B cell (primary cell): ENCODE data around the gene LRRN4.

ENCODE experiments used
- EZH2 ChIP-seq: IDR thresholded peaks from 2 replicates; pipeline ENCODE4 v1.6.1; 2012; ENCODE audit warnings: borderline replicate concordance, low read depth, mild to moderate bottlenecking, moderate library complexity, low read length; ENCODE audit not compliant: insufficient read depth, poor library complexity, severe bottlenecking
- TF ChIP-seq, protein P1 (sequence below): fragments of 200-600 bp; IDR thresholded peaks from one replicate; pipeline ENCODE4 v1.8.0; 2022; ENCODE audit warnings: antibody characterized with exemption, mild to moderate bottlenecking

DNA sequence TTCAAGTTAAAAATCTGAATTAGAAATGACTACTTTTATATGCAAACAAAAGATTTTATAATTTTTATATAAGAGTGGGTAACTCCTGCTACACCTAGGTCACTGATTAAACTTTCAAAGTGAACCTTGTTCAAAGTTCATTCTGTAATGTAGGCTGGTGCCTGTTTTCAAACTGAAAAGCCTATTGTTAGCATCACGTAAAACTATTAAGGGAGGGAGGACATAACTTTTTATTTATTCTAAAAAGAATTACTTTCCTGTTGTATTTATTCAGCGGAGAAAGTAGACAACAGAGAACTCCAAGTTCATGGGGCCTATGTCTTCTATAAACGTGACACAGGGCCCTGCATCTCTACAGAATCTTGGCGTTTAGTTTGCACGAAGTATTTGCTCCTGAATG is 41.5 kb upstream of the LRRN4 start:
- TF ChIP-seq, protein P1, sequence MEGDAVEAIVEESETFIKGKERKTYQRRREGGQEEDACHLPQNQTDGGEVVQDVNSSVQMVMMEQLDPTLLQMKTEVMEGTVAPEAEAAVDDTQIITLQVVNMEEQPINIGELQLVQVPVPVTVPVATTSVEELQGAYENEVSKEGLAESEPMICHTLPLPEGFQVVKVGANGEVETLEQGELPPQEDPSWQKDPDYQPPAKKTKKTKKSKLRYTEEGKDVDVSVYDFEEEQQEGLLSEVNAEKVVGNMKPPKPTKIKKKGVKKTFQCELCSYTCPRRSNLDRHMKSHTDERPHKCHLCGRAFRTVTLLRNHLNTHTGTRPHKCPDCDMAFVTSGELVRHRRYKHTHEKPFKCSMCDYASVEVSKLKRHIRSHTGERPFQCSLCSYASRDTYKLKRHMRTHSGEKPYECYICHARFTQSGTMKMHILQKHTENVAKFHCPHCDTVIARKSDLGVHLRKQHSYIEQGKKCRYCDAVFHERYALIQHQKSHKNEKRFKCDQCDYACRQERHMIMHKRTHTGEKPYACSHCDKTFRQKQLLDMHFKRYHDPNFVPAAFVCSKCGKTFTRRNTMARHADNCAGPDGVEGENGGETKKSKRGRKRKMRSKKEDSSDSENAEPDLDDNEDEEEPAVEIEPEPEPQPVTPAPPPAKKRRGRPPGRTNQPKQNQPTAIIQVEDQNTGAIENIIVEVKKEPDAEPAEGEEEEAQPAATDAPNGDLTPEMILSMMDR, result no peak
- TF ChIP-seq EZH2, result no peak
